HG02981 (cell line): ENCODE data around the gene NGB.
"Not testable (repeated sequence)": the region's sequence is repeated elsewhere in the genome, so short reads cannot be mapped to it uniquely, and the experiment has no call there.

Source experiments
- ATAC-seq: cut with Tn5 transposase; IDR thresholded peaks from one replicate; pipeline ENCODE4 v1.9.1; 2021; ENCODE audit warnings: mild to moderate bottlenecking, moderate library complexity; ENCODE audit not compliant: unreplicated experiment

Gene NGB

GRCh38 chr14:77296906-77297305, 25.9 kb upstream of the NGB start:
- ATAC-seq = no peak

DNA sequence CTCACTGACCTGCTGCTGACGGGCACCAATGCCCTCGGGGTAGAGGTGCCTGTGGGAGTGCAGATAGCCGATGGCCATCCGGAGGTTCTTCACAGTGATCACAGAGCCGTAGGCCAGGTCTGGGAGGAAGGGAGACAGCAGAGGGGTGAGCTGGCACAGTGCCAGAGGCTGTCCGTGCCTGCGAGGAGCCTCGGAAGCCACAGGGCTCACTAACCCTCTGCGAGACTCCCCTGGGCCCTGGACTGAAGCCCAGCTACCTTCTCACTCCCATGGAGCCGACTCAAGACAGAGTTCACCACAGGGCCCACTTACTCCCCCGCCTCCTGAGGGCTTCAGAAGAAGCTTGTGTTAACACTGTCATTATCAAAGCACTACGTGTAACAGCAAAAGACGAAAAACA, 25.1 kb upstream of the NGB start:
- ATAC-seq = no peak

DNA sequence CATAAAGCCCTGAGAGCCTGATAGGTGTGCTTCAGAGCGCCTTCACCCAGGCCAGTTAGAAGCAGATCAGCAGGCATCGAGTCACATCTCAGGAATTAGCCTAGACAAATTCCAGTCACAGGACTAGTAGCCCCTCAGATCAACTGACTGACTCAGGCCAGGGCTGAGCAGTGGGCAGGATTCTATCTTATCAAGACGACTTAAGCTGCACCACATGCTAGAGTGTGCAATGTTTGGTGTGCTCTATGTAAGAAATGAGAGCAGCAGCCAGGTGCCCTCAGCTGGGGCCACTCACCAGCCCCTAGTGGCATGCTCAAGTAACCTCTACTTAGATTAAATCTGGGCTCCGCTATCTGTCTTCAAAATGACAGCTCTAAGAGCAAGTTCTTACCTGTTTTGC, 19.7 kb upstream of the NGB start:
- no peak for ATAC-seq

- ATAC-seq = no peak
Observed at GRCh38 chr14:77286576-77286975, 15.6 kb upstream of the NGB start.

DNA sequence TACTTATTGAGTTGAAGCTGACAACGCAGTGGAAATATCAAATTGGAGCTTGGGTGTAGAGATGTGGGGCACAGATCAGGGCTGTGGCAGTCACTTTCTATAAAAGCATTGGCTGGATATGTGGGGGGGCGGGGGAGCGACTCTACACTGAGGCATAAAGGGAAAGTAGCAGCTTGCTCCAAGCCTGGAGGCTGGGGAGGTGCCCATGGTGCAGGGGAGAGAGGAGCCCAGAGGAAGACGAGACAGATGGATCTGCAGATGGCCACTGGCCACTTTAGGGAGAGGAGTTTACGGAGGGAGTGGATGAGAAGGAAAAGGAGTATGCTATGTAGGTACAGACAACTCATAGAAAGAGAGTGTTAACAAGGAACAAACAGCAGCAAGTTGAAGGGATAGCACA, 13.5 kb upstream of the NGB start:
- no peak for ATAC-seq

GRCh38 chr14:77284066-77284465, 13.1 kb upstream of the NGB start:
- no peak for ATAC-seq

DNA sequence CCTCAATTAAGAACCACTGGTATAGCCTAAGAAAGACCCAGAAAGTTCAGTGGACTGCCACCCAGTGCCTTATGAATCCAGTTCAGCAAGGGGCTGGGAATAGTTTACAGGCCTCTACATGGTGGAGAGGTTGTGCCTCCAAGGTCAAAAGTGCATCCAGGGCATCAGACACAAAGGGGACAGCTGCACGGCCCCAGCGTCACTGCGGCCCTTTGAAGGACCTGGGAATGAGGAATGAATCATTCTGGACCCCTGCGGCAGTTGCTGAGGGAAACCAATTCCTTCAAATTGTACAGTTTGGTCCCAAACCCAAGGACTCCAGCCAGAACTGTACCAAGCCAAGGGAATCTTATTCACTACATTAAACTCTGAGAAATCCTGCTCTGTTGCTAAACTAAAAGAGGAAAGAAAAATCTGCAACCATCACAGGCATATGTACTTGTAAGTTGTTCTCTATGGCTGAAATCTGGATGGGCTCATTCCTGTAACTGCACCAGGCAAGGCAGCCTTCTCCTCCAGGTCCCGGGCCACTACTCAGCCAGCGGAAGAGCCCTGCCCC, 10.9 kb upstream of the NGB start:
- ATAC-seq = no peak

DNA sequence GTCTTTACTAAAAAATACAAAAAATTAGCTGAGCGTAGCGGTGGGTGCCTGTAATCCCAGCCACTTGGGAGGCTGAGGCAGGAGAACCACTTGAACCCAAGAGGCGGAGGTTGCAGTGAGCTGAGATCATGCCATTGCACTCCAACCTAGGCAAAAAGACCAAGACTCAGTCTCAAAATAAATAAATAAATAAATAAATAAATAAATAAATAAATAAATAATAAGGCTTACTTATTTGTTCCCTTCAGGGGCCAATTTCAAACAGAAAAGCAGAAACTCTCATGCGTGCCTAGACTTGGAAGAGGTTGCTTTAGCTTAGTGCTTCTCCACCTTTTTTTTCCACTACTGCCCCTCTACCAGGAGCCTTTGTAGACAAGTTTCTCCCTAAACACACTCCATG, 9.9 kb upstream of the NGB start:
- not testable (repeated sequence) for ATAC-seq

DNA sequence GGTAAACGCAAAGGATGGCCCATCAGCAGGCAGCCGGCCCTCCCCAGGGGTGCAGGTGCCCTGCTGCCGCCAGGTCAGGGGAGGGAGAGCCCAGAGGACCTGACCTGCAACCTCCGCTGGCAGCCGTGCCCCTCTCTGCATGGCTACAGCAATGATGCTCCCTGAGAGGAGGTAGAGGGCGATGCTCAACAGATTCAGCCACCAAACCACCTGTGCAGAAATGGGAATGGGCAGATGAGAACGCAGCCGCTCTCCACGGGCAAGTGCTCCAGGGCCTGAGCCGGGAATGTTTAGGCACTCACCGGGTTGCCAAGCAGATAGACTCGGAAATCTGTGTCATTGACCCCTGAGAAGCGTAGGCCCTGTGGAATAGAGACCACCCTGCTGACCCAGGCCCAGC, 8.7 kb upstream of the NGB start:
- ATAC-seq = no peak

DNA sequence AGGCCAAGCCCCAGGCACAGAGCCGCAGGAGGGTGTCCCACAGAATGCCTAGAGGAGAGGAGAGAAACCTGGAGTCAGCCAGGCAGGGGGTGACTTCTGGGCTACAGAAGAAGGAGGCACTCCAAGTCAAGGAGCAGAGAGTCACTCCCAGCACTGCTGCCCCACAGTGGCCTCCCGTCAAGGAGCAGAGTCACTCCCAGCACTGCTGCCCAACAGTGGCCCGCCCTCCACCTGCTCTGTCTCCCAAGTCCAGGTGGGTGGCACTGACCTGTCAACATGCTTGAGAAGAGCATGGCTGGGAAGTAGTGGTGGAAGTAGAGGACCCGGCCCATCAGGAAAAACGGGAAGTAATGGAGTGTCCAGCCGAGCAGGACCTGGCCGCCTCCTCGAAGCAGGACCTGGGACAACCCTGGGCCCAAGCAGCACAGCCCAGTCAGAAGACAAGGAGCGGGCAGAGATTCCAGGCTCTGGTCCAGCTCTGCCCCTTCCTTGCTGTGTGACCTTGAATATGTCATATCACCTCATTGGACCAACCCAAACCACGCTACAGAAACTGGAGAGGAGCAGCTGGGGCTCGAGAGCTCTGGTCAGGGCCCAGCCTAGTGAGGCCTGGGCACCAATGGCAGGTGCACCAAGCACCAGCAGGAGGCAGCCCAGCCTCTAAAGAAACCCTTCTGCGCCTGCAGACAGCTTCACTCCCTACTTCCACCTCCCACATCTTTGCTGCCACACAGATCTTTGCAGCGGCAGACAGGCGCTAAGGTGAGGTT, 7.6 kb upstream of the NGB start:
- no peak for ATAC-seq

- no peak for ATAC-seq
Observed at GRCh38 chr14:77276959-77277358, 6.0 kb upstream of the NGB start.

DNA sequence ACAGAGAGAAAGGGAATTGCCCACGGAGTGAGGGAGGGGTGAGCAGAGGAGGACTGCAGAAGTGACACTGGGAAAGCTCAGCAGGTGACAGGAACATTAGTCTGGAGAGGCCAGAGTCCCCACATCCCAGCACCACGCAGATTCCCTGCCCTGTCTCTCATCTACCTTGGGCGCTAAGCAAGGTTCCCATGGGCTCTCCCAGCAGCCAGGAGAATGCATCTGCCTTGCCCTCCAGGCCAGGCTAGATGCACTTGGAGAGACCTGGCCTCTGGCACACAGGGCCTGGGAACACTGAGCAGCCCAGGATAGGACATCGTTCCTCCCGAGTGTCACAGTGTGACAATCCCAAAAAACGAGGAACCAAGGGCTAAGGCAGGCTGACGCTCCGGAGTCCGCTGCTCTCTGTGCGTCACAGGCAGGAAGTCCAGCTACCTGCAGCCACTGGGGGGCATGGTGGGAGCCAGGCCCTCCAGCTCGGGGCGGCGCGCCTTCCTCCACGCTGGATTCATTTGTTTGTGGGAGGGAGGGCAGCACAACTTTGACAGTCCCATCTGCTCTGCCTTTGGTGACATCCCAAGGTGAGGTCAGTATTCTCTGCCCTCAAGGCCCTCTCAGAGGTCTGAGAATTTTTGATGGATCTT, 5.4 kb upstream of the NGB start:
- no peak for ATAC-seq

DNA sequence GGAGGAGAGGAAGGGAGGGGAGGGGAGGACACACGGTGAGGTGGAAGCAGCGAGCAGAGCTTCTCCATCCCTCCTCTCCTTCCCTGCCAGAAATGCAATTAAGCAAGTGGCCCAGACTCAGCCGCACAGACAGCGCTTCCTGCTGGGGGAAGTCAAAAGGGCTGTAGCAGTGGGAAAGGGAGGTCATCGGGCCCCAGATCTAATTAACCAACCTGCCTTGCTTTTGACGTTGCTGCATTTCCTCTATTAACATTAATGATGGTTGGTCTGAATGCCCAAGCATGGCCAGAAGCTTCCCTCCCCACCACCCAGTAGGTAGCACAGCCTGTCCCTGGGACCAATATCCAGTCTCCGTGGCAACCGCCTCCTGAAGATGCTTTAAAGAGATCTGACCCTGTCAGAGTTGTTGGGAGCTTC, 4.6 kb upstream of the NGB start:
- no peak for ATAC-seq

GRCh38 chr14:77275041-77275580, 4.1 kb upstream of the NGB start:
- ATAC-seq = no peak

GRCh38 chr14:77273796-77274195, 2.8 kb upstream of the NGB start:
- no peak for ATAC-seq

DNA sequence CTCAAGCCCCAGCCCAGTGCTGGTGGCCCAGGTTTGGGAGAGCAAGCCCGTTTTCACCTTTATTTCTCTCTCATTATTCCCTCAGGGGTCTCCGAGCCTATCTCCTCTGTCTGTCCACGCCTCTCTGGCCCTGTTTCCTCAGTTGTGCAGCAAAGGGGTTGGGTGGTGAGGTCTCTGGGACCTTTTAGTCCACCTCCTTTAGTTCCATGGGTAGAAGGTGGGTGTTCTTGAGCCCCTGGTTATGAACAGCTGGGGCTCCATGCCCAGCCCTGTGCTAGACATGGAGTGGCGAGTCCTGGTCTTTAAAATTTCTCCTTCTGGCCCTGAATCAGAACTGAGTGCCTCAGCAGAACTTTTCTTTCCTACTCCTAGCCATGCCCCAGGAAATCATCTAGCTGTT, 1.3 kb upstream of the NGB start:
- no peak for ATAC-seq

- ATAC-seq = no peak
Observed at GRCh38 chr14:77270361-77271112, 469 bp downstream of the NGB start.

GRCh38 chr14:77268989-77269600, 1.9 kb downstream of the NGB start:
- ATAC-seq = no peak

GRCh38 chr14:77267937-77268699, 2.9 kb downstream of the NGB start:
- no peak for ATAC-seq

GRCh38 chr14:77266336-77266735, 4.7 kb downstream of the NGB start:
- ATAC-seq = no peak
